HepG2 (cell line): Measurements from ENCODE around the gene TSPAN32. TPM values are rescaled to one million over a fixed set of nuclear protein-coding genes. Genes with fewer than 3 reads are reported as not detected.

ENCODE experiments used
- ATRX ChIP-seq: sonication (generic); formaldehyde crosslinking; IDR thresholded peaks from 2 replicates; pipeline ENCODE4 v1.4.0; 2020; ENCODE audit warnings: missing genetic modification reagents, borderline replicate concordance
- CBX5 ChIP-seq: sonication (generic); formaldehyde crosslinking; IDR thresholded peaks from 2 replicates; pipeline ENCODE4 v1.4.0; 2020; ENCODE audit warnings: missing genetic modification reagents, borderline replicate concordance
- FOXM1 ChIP-seq: sonication (generic); formaldehyde crosslinking; IDR thresholded peaks from 2 replicates; pipeline ENCODE4 v1.5.0; 2020; ENCODE audit warnings: missing genetic modification reagents
- GATA4 ChIP-seq: sonication (generic); IDR thresholded peaks from 2 replicates; pipeline ENCODE4 v1.6.1; 2016; ENCODE audit warnings: antibody characterized with exemption, low read depth, borderline replicate concordance
- IRF9 ChIP-seq: sonication (generic); formaldehyde crosslinking; IDR thresholded peaks from 2 replicates; pipeline ENCODE4 v1.8.0; 2022; ENCODE audit warnings: missing genetic modification reagents, mild to moderate bottlenecking, borderline replicate concordance
- KLF15 ChIP-seq: sonication (generic); formaldehyde crosslinking; IDR thresholded peaks from 2 replicates; pipeline ENCODE4 v1.8.1; 2023; ENCODE audit warnings: borderline replicate concordance, mild to moderate bottlenecking, inconsistent platforms, missing genetic modification reagents, mixed read lengths
- PCBP1 ChIP-seq: fragments of 200-400 bp; formaldehyde crosslinking; IDR thresholded peaks from 2 replicates; pipeline ENCODE4 v1.6.1; 2017; ENCODE audit warnings: mild to moderate bottlenecking, low read depth, low read length, borderline replicate concordance
- POGZ ChIP-seq: sonication (generic); formaldehyde crosslinking; IDR thresholded peaks from 2 replicates; pipeline ENCODE4 v1.4.0; 2020; ENCODE audit warnings: mild to moderate bottlenecking, missing genetic modification reagents
- SATB2 ChIP-seq: sonication (generic); formaldehyde crosslinking; IDR thresholded peaks from 2 replicates; pipeline ENCODE4 v1.5.0; 2020; ENCODE audit warnings: missing genetic modification reagents
- THAP8 ChIP-seq: sonication (generic); formaldehyde crosslinking; IDR thresholded peaks from 2 replicates; pipeline ENCODE4 v1.5.1; 2020; ENCODE audit warnings: missing genetic modification reagents, mild to moderate bottlenecking, borderline replicate concordance
- ZFP82 ChIP-seq: sonication (generic); formaldehyde crosslinking; IDR thresholded peaks from 2 replicates; pipeline ENCODE4 v1.5.1; 2020; ENCODE audit warnings: mild to moderate bottlenecking, missing genetic modification reagents, borderline replicate concordance
- ZNF333 ChIP-seq: sonication (generic); formaldehyde crosslinking; IDR thresholded peaks from 2 replicates; pipeline ENCODE4 v1.4.0; 2020; ENCODE audit warnings: mild to moderate bottlenecking, missing genetic modification reagents, borderline replicate concordance
- ZNF407 ChIP-seq: sonication (generic); formaldehyde crosslinking; IDR thresholded peaks from one replicate; pipeline ENCODE4 v1.5.1; 2020; ENCODE audit warnings: mild to moderate bottlenecking, missing genetic modification reagents; ENCODE audit errors: not compliant biosample characterization
- ZNF800 ChIP-seq: sonication (generic); formaldehyde crosslinking; IDR thresholded peaks from 2 replicates; pipeline ENCODE4 v1.4.0; 2020; ENCODE audit warnings: missing genetic modification reagents
- ZNF841 ChIP-seq: sonication (generic); formaldehyde crosslinking; IDR thresholded peaks from 2 replicates; pipeline ENCODE4 v1.8.1; 2023; ENCODE audit warnings: missing genetic modification reagents, borderline replicate concordance
- ZNF891 ChIP-seq: sonication (generic); formaldehyde crosslinking; IDR thresholded peaks from 2 replicates; pipeline ENCODE4 v1.5.0; 2020; ENCODE audit warnings: mild to moderate bottlenecking, missing genetic modification reagents
- polyA plus RNA-seq, 8 experiments: library from polyadenylated mRNA; depleted of rRNA in 3 of 8; stranded (reverse) in 7 of 8; unstranded in 1 of 8; fragments of >200 nt; fragmentation: Illumina TruSeq in 4 of 8; extraction: Trizol in 4 of 8; gene quantifications; 2 replicates each; pipeline versions ENCODE4 v1.2.1 to v1.2.3, GENCODE V29; 2011 to 2016; ENCODE audit warnings: low read depth in 4 of 8, missing spikeins in 1 of 8, mixed read lengths in 1 of 8; ENCODE audit not compliant: insufficient read depth in 1 of 8
- total RNA-seq, 5 experiments: library from RNA; depleted of rRNA; stranded (reverse); fragments of >200 nt; fragmentation: Illumina TruSeq; extraction: Trizol; gene quantifications; 2 replicates each; pipeline ENCODE4 v1.2.3, GENCODE V29; 2016; ENCODE audit warnings: low read depth in 1 of 5

The TSPAN32 gene
- total and polyA plus RNA-seq, 2 of the 13 experiments (the other 11 are each of a cell fraction or from before 2014, with no cell fraction given) = 0.09 to 0.70 TPM

- no peak for TF ChIP-seq ZNF800 (CRISPR knock-in tag)
- no peak for TF ChIP-seq KLF15 (CRISPR knock-in tag)
- TF ChIP-seq CBX5 = peak; percentile 45; the same call in 1 of the 2 replicates
- no peak for TF ChIP-seq IRF9 (CRISPR knock-in tag)
- TF ChIP-seq ZFP82 = no peak
- no peak for TF ChIP-seq ZNF333 (CRISPR knock-in tag)
- TF ChIP-seq ZNF891 (CRISPR knock-in tag) = no peak
- TF ChIP-seq ZNF407 (CRISPR knock-in tag) = peak; percentile 20
- TF ChIP-seq POGZ (CRISPR knock-in tag) = peak; percentile 38; the same call in 1 of the 2 replicates
- TF ChIP-seq SATB2 (CRISPR knock-in tag) = no peak
- TF ChIP-seq ATRX (CRISPR knock-in tag) = no peak
- no peak for TF ChIP-seq GATA4
- TF ChIP-seq PCBP1 = 0 out of 2 replicates have a peak, but pooled peaks have one; percentile 72
- TF ChIP-seq THAP8 (CRISPR knock-in tag) = no peak
- TF ChIP-seq ZNF841 = no peak
- TF ChIP-seq FOXM1 (CRISPR knock-in tag) = no peak
Observed at GRCh38 chr11:2268729-2269600, 32.8 kb upstream of the TSPAN32 start (continued).
